Measurements from ENCODE around the gene HYAL2.

The HYAL2 gene

DNA sequence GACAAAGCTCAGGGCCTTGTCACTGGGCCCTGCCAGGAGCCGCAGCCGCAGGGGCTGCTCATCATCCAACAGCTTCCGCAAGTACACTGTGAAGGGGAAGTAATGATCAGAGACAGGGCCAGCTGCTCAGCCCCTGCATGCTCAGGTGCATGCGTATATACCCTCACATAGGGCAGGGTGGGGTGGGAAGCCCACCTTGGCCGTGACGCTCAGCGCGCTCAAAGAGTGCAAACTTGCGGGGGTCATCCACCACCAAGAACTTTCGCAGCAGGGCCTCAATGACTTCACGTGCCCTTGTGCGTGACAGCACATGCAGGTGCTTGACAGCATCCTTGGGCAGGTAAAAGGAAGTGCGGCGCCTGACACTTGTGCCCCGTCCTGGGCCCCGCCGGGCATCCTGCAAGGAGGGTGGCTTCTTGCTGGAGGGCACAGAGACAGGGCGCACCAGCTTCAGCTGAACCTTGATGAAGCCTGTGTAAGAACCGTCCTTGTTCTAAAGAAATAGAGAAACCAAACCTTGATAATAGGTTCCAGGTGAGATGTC, 8.9 kb upstream of the HYAL2 start:
- in situ Hi-C loops (cut with MboI; ENCODE audit: low sequenced_read_pairs): no loop called here
- peaks cover 47% of the 10 kb centered on the region for H3K36me3 ChIP-seq (replicated peaks)
- no peaks in the 10 kb centered on the region for H3K27me3 ChIP-seq (ENCODE audit: low read depth)
- H3K4me1 ChIP-seq: peaks cover 18% of the 10 kb centered on the region
- no peak for DNase-seq (ENCODE audit: low spot score in 2 of 2)
- no peak overlapping the region for H3K4me3 ChIP-seq
- no peaks in the 10 kb centered on the region for H3K9me3 ChIP-seq

- H3K36me3 ChIP-seq (replicated peaks): peaks cover 42% of the 10 kb centered on the region
These were observed 7.8 kb upstream of the HYAL2 start for GRCh38 chr3:50330330-50330729.

DNA sequence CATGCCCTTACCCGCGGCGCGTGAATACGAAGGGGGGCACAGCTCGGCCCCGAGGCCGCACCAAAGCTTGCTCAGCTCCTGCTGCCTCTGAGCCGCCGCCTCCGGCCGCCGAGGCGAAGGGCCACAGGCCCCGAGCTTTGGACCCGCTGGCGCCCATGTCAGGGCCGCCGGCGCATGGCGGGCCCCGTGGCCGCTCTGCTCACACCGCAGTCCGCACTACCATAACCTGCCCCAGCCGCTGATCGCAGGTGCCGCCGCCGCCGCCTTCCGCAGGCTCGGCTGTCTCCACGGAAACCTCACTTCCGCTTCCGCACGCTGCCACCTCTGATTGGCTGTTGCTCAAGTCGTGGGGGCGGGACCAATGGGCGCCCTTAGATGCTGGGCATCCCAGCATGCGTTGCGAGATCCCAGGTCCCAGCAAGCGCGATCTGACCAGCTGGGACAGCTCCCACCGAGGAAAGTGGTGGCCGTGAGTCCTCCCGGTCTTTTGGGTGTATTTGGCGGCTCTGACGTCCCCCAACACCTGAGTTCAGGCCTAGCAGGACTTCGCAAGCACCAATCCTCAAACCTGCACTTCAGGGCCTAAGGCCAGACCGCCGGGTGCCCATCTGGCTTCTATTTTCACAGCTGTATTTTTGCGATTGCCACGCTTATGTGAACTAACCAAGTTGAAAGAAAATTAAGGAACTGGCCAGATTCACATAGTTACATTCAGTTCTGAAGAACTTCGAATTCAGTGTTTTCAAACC, 5.6 kb upstream of the HYAL2 start, which contains the start of gene TUSC2:
TSS of gene TUSC2 (minus strand) at position 281 of the 749 bp plus-strand sequence. CDS start at position 157, 124 bp downstream.
- Histone ChIP-seq H3K4me3 (peak within 1 kb of the TSS; percentile 70), H3K9me3 (no peaks in the 10 kb centered on the region), H3K36me3 (replicated peaks) (peaks cover 41% of the 10 kb centered on the region), H3K27me3 (ENCODE audit: low read depth) (no peaks in the 10 kb centered on the region), H3K4me1 (peaks cover 6% of the 10 kb centered on the region)
- DNase-seq (ENCODE audit: low spot score in 2 of 2): peak; percentile 97 to 98
- in situ Hi-C loops (cut with MboI; ENCODE audit: low sequenced_read_pairs): loop anchor here (5.0 kb wide), 1 partner anchor 36 kb away; the partner anchor contains the start of gene IFRD2

More at GRCh38 chr3:50330330-50330729, 7.8 kb upstream of the HYAL2 start:
- Histone ChIP-seq H3K27me3 (ENCODE audit: low read depth) (no peaks in the 10 kb centered on the region), H3K9me3 (no peaks in the 10 kb centered on the region), H3K4me3 (no peak overlapping the region), H3K4me1 (peaks cover 11% of the 10 kb centered on the region)
- DNase-seq (ENCODE audit: low spot score in 2 of 2): no peak
- in situ Hi-C loops (cut with MboI; ENCODE audit: low sequenced_read_pairs): no loop called here

DNA sequence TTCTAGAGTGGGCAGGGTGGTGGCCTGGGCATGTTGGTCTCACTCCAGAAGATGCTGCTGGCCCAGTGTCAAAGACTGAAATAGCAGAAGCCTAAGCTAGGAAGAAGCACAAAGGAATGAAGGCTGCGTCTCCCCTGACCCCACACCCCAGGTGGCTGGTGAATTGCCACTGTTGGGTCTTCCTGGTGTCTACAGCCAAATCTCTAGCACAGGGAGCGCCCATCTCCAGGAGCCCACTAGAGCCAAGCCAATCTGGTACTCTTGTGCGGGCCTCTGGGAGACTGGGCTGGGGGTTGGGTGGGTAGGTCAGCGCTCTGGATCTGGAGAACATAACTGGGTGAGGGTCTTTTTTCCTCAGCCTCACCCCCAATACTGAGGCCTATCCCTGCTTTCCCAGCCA, 4.6 kb upstream of the HYAL2 start:
- H3K4me3 ChIP-seq: peak overlapping the region; percentile 70
- H3K36me3 ChIP-seq (replicated peaks): peaks cover 37% of the 10 kb centered on the region
- H3K27me3 ChIP-seq (ENCODE audit: low read depth): no peaks in the 10 kb centered on the region
- no peaks in the 10 kb centered on the region for H3K9me3 ChIP-seq
- no peak for DNase-seq (ENCODE audit: low spot score in 2 of 2)
- in situ Hi-C loops (cut with MboI; ENCODE audit: low sequenced_read_pairs): loop anchor here (5.0 kb wide), 1 partner anchor 35 kb away; the partner anchor contains the start of gene IFRD2
- H3K4me1 ChIP-seq: peaks cover 6% of the 10 kb centered on the region

DNA sequence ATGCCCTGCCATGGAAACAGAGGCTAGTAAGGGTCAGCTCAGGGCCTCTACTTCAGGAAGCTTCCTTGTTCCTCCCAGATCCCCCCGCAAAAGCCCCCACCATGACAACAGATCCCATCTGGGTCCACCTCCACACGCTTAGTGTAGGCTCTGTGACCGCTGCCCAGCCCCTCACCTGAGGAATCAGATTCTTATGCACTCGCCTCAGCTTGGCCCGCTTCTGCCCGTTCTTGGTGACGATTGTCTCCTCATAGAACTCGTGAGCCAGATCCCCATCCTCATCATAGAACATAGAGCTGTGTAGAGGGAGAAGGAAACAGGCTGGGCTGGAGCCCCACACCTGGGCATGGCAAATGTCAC, 3.6 kb upstream of the HYAL2 start:
- no peaks in the 10 kb centered on the region for H3K27me3 ChIP-seq (ENCODE audit: low read depth)
- in situ Hi-C loops (cut with MboI; ENCODE audit: low sequenced_read_pairs): loop anchor here (5.0 kb wide), 1 partner anchor 34 kb away; the partner anchor contains the start of gene IFRD2
- H3K4me1 ChIP-seq: peaks cover 11% of the 10 kb centered on the region
- no peaks in the 10 kb centered on the region for H3K9me3 ChIP-seq
- no peak for DNase-seq (ENCODE audit: low spot score in 2 of 2)
- H3K4me3 ChIP-seq: no peak overlapping the region
- peaks cover 28% of the 10 kb centered on the region for H3K36me3 ChIP-seq (replicated peaks)

DNA sequence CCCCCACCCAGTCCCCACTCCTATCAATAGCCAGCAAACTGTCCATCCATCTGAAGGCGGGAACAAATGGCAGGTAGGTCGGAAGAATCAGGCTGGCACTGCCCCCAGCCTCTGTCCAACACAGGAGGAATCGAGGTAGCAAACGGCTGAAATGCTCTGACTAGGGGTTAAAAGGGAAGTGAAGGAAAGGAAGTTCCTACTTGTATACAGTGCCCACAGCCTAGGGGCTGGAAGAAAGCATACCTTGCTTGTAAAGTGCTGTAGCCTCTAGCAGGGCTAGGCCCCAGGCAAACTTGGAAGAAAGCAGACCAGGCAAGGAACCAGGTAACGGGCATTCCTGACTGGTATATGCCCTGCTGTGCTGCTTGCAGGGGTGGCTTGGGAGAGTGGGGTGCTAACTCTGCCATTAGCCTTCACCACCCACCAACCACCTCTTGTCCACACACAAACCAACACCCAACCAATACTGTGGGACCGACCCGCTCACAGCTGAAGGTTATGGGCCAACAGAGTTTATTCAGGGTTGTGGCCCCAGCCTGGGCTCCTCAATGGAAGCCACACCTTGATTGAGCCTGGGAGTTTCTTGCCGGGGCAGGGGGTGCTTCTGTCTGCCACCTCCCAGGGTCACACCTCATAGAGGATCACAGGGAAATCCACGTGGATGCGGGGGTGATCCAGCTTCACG, 3.1 kb upstream of the HYAL2 start:
- H3K36me3 ChIP-seq (replicated peaks): peaks cover 24% of the 10 kb centered on the region
- DNase-seq (ENCODE audit: low spot score in 2 of 2): no peak
- H3K4me1 ChIP-seq: peaks cover 11% of the 10 kb centered on the region
- H3K27me3 ChIP-seq (ENCODE audit: low read depth): no peaks in the 10 kb centered on the region
- in situ Hi-C loops (cut with MboI; ENCODE audit: low sequenced_read_pairs): loop anchor here (5.0 kb wide), 1 partner anchor 33 kb away; the partner anchor contains the start of gene IFRD2
- H3K4me3 ChIP-seq: no peak overlapping the region
- H3K9me3 ChIP-seq: no peaks in the 10 kb centered on the region

GRCh38 chr3:50325113-50325480, 2.6 kb upstream of the HYAL2 start:
- Histone ChIP-seq H3K36me3 (replicated peaks) (peaks cover 23% of the 10 kb centered on the region), H3K27me3 (ENCODE audit: low read depth) (no peaks in the 10 kb centered on the region), H3K4me3 (no peak overlapping the region), H3K9me3 (no peaks in the 10 kb centered on the region), H3K4me1 (peaks cover 15% of the 10 kb centered on the region)
- in situ Hi-C loops (cut with MboI; ENCODE audit: low sequenced_read_pairs): loop anchor here (5.0 kb wide), 1 partner anchor 33 kb away; the partner anchor contains the start of gene IFRD2
- DNase-seq (ENCODE audit: low spot score in 2 of 2): no peak

DNA sequence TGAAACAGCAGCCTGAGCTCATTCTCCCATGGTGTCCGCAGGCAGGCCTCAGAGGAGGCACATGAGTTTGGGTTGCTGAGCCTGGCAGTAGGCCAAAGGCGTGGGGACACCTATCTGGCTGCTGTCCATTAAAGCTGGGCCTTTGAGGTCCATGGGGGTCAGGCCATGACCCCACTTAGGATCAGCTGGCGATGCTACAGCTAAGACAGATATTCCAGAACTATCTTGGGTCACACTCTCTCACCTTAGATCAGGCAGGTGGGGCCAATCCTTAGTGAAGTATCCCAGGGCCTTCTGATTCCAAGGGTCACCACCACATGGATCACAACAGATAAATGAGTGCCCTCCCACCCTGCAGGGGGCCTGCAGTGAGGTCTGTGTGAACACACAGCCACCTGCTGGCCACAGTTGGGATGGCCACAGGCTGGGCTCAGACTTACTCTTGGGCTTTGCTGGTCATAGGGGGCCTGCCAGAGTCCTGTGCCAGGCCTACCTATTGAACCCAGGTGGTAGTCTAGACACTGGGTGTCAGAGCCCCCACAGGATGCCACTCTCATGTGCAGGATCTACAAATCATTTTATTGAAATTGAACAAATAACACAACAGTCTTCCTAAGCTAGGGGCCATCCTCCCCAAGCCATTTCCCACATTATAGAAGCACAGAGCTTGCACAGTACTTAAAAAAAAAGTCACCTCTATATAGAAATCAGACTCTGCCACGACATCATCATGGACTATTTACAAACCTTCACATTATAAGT, 2.0 kb upstream of the HYAL2 start:
- in situ Hi-C loops (cut with MboI; ENCODE audit: low sequenced_read_pairs): loop anchor here (5.0 kb wide), 1 partner anchor 32 kb away; the partner anchor contains the start of gene IFRD2
- H3K4me3 ChIP-seq: no peak overlapping the region
- no peaks in the 10 kb centered on the region for H3K9me3 ChIP-seq
- H3K27me3 ChIP-seq (ENCODE audit: low read depth): no peaks in the 10 kb centered on the region
- DNase-seq (ENCODE audit: low spot score in 2 of 2): peak; percentile 49 to 87
- H3K4me1 ChIP-seq: peaks cover 16% of the 10 kb centered on the region
- H3K36me3 ChIP-seq (replicated peaks): peaks cover 21% of the 10 kb centered on the region

DNA sequence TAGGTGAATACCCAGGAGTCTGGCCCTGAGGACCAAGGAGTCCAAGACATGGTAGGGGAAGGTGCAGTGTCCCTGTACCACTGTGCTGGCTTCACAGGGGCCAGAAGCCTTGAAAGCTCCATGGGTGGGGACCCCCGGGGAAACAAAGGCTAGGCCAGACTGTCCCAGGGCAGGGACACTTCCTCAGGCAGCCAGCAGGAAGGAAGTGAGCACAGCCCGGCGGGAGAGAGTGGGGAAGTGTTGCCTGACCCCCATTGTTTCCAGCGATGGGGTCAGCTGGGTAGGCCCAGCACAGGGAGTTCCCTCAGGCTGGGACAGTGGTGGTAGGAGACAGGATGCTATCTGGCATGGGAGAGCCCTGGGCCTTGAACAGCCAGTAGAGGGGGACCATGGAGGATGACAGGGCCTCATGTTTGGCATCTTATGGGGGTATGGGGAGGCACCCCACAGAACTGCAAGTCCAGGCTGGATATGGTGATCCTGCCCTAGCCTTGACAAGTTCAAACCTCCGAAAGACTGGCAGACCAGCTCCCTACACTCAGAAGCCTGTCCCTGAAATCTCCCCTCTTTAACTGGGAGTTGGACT, 1.2 kb upstream of the HYAL2 start:
- DNase-seq (ENCODE audit: low spot score in 2 of 2): no peak
- no peaks in the 10 kb centered on the region for H3K27me3 ChIP-seq (ENCODE audit: low read depth)
- peaks cover 26% of the 10 kb centered on the region for H3K36me3 ChIP-seq (replicated peaks)
- in situ Hi-C loops (cut with MboI; ENCODE audit: low sequenced_read_pairs): no loop called here
- H3K9me3 ChIP-seq: no peaks in the 10 kb centered on the region
- peaks cover 16% of the 10 kb centered on the region for H3K4me1 ChIP-seq
- no peak overlapping the region for H3K4me3 ChIP-seq

DNA sequence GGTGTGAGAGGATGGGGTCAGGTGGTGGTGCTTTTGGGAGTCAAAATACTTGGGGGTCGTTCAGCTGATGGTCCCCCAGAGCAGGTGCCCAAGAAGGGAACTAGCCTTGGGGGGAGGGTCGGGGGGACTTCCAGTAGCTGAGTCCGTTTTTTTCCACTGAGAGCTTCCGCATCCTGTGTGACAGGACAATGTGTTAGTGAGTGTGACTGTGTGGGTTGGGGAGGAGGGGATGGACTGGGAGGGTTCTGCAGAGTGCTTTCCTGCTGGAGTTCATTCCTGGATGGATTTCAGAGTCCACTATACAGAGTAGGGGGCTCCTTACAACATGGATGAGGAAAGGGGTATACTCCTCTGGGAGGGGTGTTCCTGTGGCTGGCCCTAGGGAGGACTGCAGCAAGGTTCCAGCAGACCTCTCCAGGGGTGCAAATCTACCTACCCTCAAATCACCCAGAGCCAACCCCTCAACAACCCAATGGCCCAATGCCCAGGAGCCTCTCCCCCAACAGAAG, 601 bp upstream of the HYAL2 start:
- no peaks in the 10 kb centered on the region for H3K27me3 ChIP-seq (ENCODE audit: low read depth)
- peaks cover 32% of the 10 kb centered on the region for H3K36me3 ChIP-seq (replicated peaks)
- no peak for DNase-seq (ENCODE audit: low spot score in 2 of 2)
- in situ Hi-C loops (cut with MboI; ENCODE audit: low sequenced_read_pairs): no loop called here
- H3K4me1 ChIP-seq: peaks cover 16% of the 10 kb centered on the region
- no peak overlapping the region for H3K4me3 ChIP-seq
- H3K9me3 ChIP-seq: no peaks in the 10 kb centered on the region

DNA sequence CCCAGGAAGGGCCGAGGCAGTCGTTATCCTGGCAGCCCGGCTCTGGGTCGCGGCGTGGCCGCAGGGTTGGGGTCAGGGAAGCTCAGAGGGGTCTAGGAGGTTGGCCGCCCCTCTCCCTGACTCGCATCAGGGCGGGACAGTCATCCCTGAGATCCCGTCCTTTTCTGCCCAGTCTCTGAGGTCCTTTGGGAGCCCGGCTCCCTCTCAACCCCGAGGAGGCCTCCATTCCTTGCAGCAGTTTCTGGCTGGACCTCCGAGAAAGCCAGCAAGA, 495 bp downstream of the HYAL2 start:
- in situ Hi-C loops (cut with MboI; ENCODE audit: low sequenced_read_pairs): no loop called here
- Histone ChIP-seq H3K4me1 (peaks cover 13% of the 10 kb centered on the region), H3K27me3 (ENCODE audit: low read depth) (no peaks in the 10 kb centered on the region), H3K4me3 (peak overlapping the region; percentile 63), H3K9me3 (no peaks in the 10 kb centered on the region), H3K36me3 (replicated peaks) (peaks cover 41% of the 10 kb centered on the region)
- no peak for DNase-seq (ENCODE audit: low spot score in 2 of 2)

- in situ Hi-C loops (cut with MboI; ENCODE audit: low sequenced_read_pairs): no loop called here
- H3K9me3 ChIP-seq: no peaks in the 10 kb centered on the region
- H3K4me1 ChIP-seq: peaks cover 10% of the 10 kb centered on the region
- DNase-seq (ENCODE audit: low spot score in 2 of 2): peak; percentile 80 to 93
- H3K4me3 ChIP-seq: peak overlapping the region; percentile 63
- H3K36me3 ChIP-seq (replicated peaks): peaks cover 42% of the 10 kb centered on the region
- H3K27me3 ChIP-seq (ENCODE audit: low read depth): no peaks in the 10 kb centered on the region
These were observed 1.0 kb downstream of the HYAL2 start for GRCh38 chr3:50321336-50322114.

All from HAP-1 (cell line).